ENCODE measurements around the gene GPATCH3.

Gene GPATCH3

DNA sequence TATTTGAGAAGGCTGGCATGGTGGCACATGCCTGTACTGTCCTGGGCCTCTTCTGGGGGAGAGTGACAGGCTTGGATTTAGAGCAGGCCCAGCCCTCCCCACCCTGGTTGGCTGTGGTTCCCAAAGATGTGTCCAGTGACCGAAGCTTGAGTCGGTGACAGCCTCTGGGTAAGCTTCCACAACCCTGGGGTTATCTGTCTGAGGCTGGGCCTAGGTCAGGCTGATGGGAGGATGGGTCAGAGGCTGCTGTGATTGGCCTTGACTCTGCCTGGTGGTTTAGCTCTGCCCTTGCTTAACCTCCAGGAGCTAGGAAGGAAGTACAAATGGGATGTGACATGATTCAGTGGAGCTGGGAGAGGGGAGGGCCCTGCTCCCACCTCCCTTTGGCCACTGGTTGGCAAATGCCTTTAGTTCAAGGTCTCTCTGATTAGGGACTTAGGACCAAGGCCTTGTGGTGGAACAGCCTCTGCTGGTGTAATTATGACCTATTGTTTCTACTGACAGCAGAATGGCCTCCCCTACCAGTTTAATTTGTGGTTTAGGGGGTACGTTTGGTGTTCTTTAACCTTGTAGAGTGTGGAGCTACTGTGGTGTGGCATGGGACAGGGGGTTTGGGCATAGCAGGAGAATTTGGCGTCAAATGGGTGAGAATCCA, 37.9 kb upstream of the GPATCH3 start:
- Histone ChIP-seq H3K27ac (ENCODE audit: poor library complexity, severe bottlenecking) (no peak overlapping the region), H3K27me3 (ENCODE audit: insufficient read depth, poor library complexity, severe bottlenecking) (no peaks in the 10 kb centered on the region), H3K9me3 (ENCODE audit: severe bottlenecking) (no peaks in the 10 kb centered on the region), H3K36me3 (ENCODE audit: low read depth) (peaks cover 73% of the 10 kb centered on the region), H3K4me1 (ENCODE audit: insufficient read depth, poor library complexity, severe bottlenecking) (peaks cover 3% of the 10 kb centered on the region), H3K4me3 (ENCODE audit: severe bottlenecking) (no peak overlapping the region)
- no peak for DNase-seq (ENCODE audit: low spot score)
- TF ChIP-seq, protein P1, sequence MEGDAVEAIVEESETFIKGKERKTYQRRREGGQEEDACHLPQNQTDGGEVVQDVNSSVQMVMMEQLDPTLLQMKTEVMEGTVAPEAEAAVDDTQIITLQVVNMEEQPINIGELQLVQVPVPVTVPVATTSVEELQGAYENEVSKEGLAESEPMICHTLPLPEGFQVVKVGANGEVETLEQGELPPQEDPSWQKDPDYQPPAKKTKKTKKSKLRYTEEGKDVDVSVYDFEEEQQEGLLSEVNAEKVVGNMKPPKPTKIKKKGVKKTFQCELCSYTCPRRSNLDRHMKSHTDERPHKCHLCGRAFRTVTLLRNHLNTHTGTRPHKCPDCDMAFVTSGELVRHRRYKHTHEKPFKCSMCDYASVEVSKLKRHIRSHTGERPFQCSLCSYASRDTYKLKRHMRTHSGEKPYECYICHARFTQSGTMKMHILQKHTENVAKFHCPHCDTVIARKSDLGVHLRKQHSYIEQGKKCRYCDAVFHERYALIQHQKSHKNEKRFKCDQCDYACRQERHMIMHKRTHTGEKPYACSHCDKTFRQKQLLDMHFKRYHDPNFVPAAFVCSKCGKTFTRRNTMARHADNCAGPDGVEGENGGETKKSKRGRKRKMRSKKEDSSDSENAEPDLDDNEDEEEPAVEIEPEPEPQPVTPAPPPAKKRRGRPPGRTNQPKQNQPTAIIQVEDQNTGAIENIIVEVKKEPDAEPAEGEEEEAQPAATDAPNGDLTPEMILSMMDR (IDR thresholded peaks at IDR 0.05; ENCODE audit: poor library complexity, severe bottlenecking), result no peak
- ATAC-seq (ENCODE audit: low read depth), result no peak

DNA sequence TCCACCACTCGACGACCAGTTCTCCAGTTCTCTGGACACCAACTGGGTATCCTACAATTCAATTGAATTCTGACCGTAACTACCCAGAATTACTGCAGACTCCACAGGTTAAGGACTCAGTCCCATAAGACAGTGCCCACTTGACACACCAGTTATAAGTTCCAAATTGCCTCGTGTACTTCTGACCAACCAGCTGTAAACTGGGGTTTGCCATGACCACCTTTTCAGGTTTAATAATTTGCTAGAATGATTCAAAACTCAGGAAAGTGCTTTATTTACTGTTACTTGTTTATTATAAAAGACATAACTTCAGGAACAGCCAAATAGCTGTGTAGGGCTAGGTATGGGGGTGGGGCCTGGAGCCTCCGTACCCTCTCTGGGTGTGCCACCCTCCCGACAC, 36.6 kb upstream of the GPATCH3 start:
- no peaks in the 10 kb centered on the region for H3K9me3 ChIP-seq (ENCODE audit: severe bottlenecking)
- TF ChIP-seq, protein P1 (IDR thresholded peaks at IDR 0.05; ENCODE audit: poor library complexity, severe bottlenecking), result no peak
- H3K27me3 ChIP-seq (ENCODE audit: insufficient read depth, poor library complexity, severe bottlenecking), result no peaks in the 10 kb centered on the region
- H3K4me3 ChIP-seq (ENCODE audit: severe bottlenecking), result no peak overlapping the region
- DNase-seq (ENCODE audit: low spot score), result no peak
- peaks cover 3% of the 10 kb centered on the region for H3K4me1 ChIP-seq (ENCODE audit: insufficient read depth, poor library complexity, severe bottlenecking)
- peaks cover 71% of the 10 kb centered on the region for H3K36me3 ChIP-seq (ENCODE audit: low read depth)
- ATAC-seq (ENCODE audit: low read depth), result no peak
- H3K27ac ChIP-seq (ENCODE audit: poor library complexity, severe bottlenecking), result no peak overlapping the region

DNA sequence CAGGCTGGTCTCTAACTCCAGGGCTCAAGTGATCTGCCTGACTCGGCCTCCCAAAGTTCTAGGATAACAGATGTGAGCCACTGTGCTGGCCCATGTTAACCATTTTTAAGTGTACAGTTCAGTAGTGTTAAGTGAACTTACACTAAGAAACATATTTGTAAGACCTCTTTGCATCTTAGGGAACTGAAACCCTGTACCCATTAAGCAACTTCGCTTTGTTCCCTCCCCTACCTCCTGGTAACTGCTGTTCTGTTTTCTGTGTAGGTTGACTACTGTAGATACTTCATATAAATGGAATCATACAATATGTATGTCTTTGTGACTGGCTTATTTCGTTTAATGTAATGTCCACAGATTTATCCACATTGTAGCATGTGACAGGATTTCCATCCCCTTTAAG, 32.3 kb upstream of the GPATCH3 start:
- Histone ChIP-seq H3K27me3 (ENCODE audit: insufficient read depth, poor library complexity, severe bottlenecking) (no peaks in the 10 kb centered on the region), H3K4me1 (ENCODE audit: insufficient read depth, poor library complexity, severe bottlenecking) (no peaks in the 10 kb centered on the region), H3K27ac (ENCODE audit: poor library complexity, severe bottlenecking) (no peak overlapping the region), H3K4me3 (ENCODE audit: severe bottlenecking) (no peak overlapping the region), H3K9me3 (ENCODE audit: severe bottlenecking) (no peaks in the 10 kb centered on the region), H3K36me3 (ENCODE audit: low read depth) (peaks cover 74% of the 10 kb centered on the region)
- ATAC-seq (ENCODE audit: low read depth), result no peak
- TF ChIP-seq, protein P1 (IDR thresholded peaks at IDR 0.05; ENCODE audit: poor library complexity, severe bottlenecking), result no peak
- no peak for DNase-seq (ENCODE audit: low spot score)

DNA sequence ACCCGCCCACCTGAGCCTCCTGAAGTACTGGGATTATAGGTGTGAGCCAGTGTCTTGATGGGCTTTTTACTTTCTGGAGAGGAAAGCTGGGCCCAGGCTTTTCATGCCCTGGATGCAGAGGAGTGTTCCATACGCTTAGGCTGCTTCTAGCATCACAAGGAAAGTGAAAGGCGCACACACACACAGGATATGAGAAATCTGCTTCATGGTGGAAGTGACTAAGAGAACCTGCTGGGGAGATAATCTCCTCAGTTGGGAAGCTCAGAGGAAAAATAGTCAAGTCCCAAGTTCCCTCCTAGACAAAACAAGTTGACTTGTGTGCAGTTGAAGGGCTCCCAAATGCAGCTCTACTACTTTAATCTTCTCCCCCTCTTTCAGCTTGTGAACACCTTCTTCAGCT, 23.4 kb upstream of the GPATCH3 start:
- Histone ChIP-seq H3K27me3 (ENCODE audit: insufficient read depth, poor library complexity, severe bottlenecking) (no peaks in the 10 kb centered on the region), H3K4me1 (ENCODE audit: insufficient read depth, poor library complexity, severe bottlenecking) (peaks cover 10% of the 10 kb centered on the region), H3K36me3 (ENCODE audit: low read depth) (peaks cover 56% of the 10 kb centered on the region), H3K9me3 (ENCODE audit: severe bottlenecking) (no peaks in the 10 kb centered on the region), H3K27ac (ENCODE audit: poor library complexity, severe bottlenecking) (no peak overlapping the region), H3K4me3 (ENCODE audit: severe bottlenecking) (no peak overlapping the region)
- ATAC-seq (ENCODE audit: low read depth) (no peak), DNase-seq (ENCODE audit: low spot score) (no peak)
- TF ChIP-seq, protein P1 (IDR thresholded peaks at IDR 0.05; ENCODE audit: poor library complexity, severe bottlenecking), result no peak

DNA sequence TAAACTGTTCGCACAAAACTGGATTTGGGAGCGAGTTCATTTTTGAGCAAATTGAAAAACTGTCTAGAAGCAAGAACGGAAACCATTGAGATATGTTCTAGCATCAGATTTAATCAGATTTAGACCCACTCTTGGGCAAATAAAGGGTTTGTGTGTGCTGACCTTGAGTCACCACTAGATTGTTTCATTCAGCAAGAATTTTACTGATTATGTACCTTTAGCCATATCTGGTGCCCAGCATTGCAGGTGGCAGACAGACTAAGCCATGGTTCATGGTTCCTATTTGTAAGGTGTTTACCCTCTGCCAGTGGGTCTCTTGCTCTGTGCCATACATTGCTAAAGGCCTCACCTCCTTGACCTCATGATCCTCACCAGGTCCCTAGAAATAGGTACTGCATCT, 22.6 kb upstream of the GPATCH3 start:
- TF ChIP-seq, protein P1 (IDR thresholded peaks at IDR 0.05; ENCODE audit: poor library complexity, severe bottlenecking), result no peak
- DNase-seq (ENCODE audit: low spot score) (no peak), ATAC-seq (ENCODE audit: low read depth) (no peak)
- peak overlapping the region; percentile 57 for H3K27ac ChIP-seq (ENCODE audit: poor library complexity, severe bottlenecking)
- H3K9me3 ChIP-seq (ENCODE audit: severe bottlenecking), result no peaks in the 10 kb centered on the region
- peaks cover 10% of the 10 kb centered on the region for H3K4me1 ChIP-seq (ENCODE audit: insufficient read depth, poor library complexity, severe bottlenecking)
- H3K36me3 ChIP-seq (ENCODE audit: low read depth), result peaks cover 48% of the 10 kb centered on the region
- H3K27me3 ChIP-seq (ENCODE audit: insufficient read depth, poor library complexity, severe bottlenecking), result no peaks in the 10 kb centered on the region
- peak overlapping the region; percentile 59 for H3K4me3 ChIP-seq (ENCODE audit: severe bottlenecking)

All from RWPE2 (cell line).